ENCODE data around the gene PACRG. TPM values are rescaled to one million over a fixed set of nuclear protein-coding genes. Genes with fewer than 3 reads are reported as not detected.
"Not testable (repeated sequence)": the region's sequence is repeated elsewhere in the genome, so short reads cannot be mapped to it uniquely, and the experiment has no call there.

Gene PACRG
- total RNA-seq, 1 donor from 2014 or later, result 14.1 TPM

- intact Hi-C loops (cut with DNase I), result no loop called here
- no peak for DNase-seq (ENCODE audit: low spot score)
These were observed 237.6 kb downstream of the PACRG start for GRCh38 chr6:162965366-162965765.

- intact Hi-C loops (cut with DNase I), result no loop called here
These were observed 242.5 kb downstream of the PACRG start for GRCh38 chr6:162970246-162970645.

GRCh38 chr6:162971356-162971755 lies 243.6 kb downstream of the PACRG start:
- intact Hi-C loops (cut with DNase I), result no loop called here

More at GRCh38 chr6:162970246-162970645, 242.5 kb downstream of the PACRG start:
- no peak for DNase-seq (ENCODE audit: low spot score)

GRCh38 chr6:162973151-162973872 lies 245.5 kb downstream of the PACRG start:
- intact Hi-C loops (cut with DNase I), result no loop called here
- DNase-seq (ENCODE audit: low spot score), result no peak

More at GRCh38 chr6:162971356-162971755, 243.6 kb downstream of the PACRG start:
- DNase-seq (ENCODE audit: low spot score), result no peak

- intact Hi-C loops (cut with DNase I), result no loop called here
- DNase-seq (ENCODE audit: low spot score), result no peak
These were observed 246.2 kb downstream of the PACRG start for GRCh38 chr6:162973980-162974379.

GRCh38 chr6:162974685-162975084 lies 246.9 kb downstream of the PACRG start:
- DNase-seq (ENCODE audit: low spot score), result no peak
- intact Hi-C loops (cut with DNase I), result no loop called here

GRCh38 chr6:162976141-162976540 lies 248.4 kb downstream of the PACRG start:
- DNase-seq (ENCODE audit: low spot score), result no peak
- intact Hi-C loops (cut with DNase I), result no loop called here

- intact Hi-C loops (cut with DNase I); DNase-seq (ENCODE audit: low spot score): not testable (repeated sequence)
These were observed 255.5 kb downstream of the PACRG start for GRCh38 chr6:162983234-162983633.

- intact Hi-C loops (cut with DNase I), result no loop called here
- no peak for DNase-seq (ENCODE audit: low spot score)
These were observed 271.0 kb downstream of the PACRG start for GRCh38 chr6:162998777-162999176.

GRCh38 chr6:162999575-163000285 lies 272.0 kb downstream of the PACRG start:
- intact Hi-C loops (cut with DNase I), result no loop called here
- DNase-seq (ENCODE audit: low spot score), result no peak

- no peak for DNase-seq (ENCODE audit: low spot score)
- intact Hi-C loops (cut with DNase I), result no loop called here
These were observed 273.6 kb downstream of the PACRG start for GRCh38 chr6:163001330-163001729.

- no peak for DNase-seq (ENCODE audit: low spot score)
- intact Hi-C loops (cut with DNase I), result no loop called here
These were observed 280.4 kb downstream of the PACRG start for GRCh38 chr6:163008186-163008585.

- intact Hi-C loops (cut with DNase I), result no loop called here
- no peak for DNase-seq (ENCODE audit: low spot score)
These were observed 280.9 kb downstream of the PACRG start for GRCh38 chr6:163008626-163009025.

- DNase-seq (ENCODE audit: low spot score), result no peak
- intact Hi-C loops (cut with DNase I), result no loop called here
These were observed 282.4 kb downstream of the PACRG start for GRCh38 chr6:163010145-163010544.

GRCh38 chr6:163014736-163015135 lies 287.0 kb downstream of the PACRG start:
- intact Hi-C loops (cut with DNase I), result no loop called here
- no peak for DNase-seq (ENCODE audit: low spot score)

GRCh38 chr6:163017801-163018200 lies 290.0 kb downstream of the PACRG start:
- no peak for DNase-seq (ENCODE audit: low spot score)
- intact Hi-C loops (cut with DNase I), result no loop called here

- no peak for DNase-seq (ENCODE audit: low spot score)
- intact Hi-C loops (cut with DNase I), result no loop called here
These were observed 292.2 kb downstream of the PACRG start for GRCh38 chr6:163019926-163020325.

GRCh38 chr6:163021054-163021453 lies 293.3 kb downstream of the PACRG start:
- intact Hi-C loops (cut with DNase I), result no loop called here
- no peak for DNase-seq (ENCODE audit: low spot score)

GRCh38 chr6:163023700-163024099 lies 295.9 kb downstream of the PACRG start:
- DNase-seq (ENCODE audit: low spot score), result no peak
- intact Hi-C loops (cut with DNase I), result no loop called here

GRCh38 chr6:163026893-163027292 lies 299.1 kb downstream of the PACRG start:
- no peak for DNase-seq (ENCODE audit: low spot score)
- intact Hi-C loops (cut with DNase I), result no loop called here

GRCh38 chr6:163030980-163031379 lies 303.2 kb downstream of the PACRG start:
- DNase-seq (ENCODE audit: low spot score), result no peak
- intact Hi-C loops (cut with DNase I), result no loop called here

Data from cardiac septum (tissue), 1 donor.